Astrocyte (in vitro differentiated cells and primary cell): ENCODE results near the gene FAM131B. TPM values are rescaled to one million over a fixed set of nuclear protein-coding genes. Genes with fewer than 3 reads are reported as not detected.

ENCODE experiments used
- DNase-seq: peaks from one replicate; pipeline ENCODE4 v3.0.0-alpha.2; 2010; ENCODE audit warnings: low read depth
- FAIRE-seq: peaks from 2 replicates; lab custom pipeline; 2011; peaks lifted over from hg19 to GRCh38; lab: Jason Lieb, UNC
- H2AFZ ChIP-seq: 2 replicates; pipeline ENCODE4 v1.6.0; 2012; ENCODE audit warnings: low read depth, low read length, inconsistent platforms
- H3K27ac ChIP-seq: 2 replicates; pipeline ENCODE4 v1.5.1; 2011; ENCODE audit warnings: low read depth, low read length, inconsistent platforms
- H3K27me3 ChIP-seq: 2 replicates; pipeline ENCODE4 v1.6.0; 2011; ENCODE audit warnings: low read length, inconsistent platforms; ENCODE audit not compliant: insufficient read depth
- H3K36me3 ChIP-seq: 2 replicates; pipeline ENCODE4 v1.5.1; 2011; ENCODE audit warnings: low read length, inconsistent platforms; ENCODE audit not compliant: insufficient read depth
- H3K4me1 ChIP-seq: 2 replicates; pipeline ENCODE4 v1.5.1; 2011; ENCODE audit warnings: low read length, inconsistent platforms; ENCODE audit not compliant: insufficient read depth
- H3K4me2 ChIP-seq: 2 replicates; pipeline ENCODE4 v1.6.0; 2012; ENCODE audit warnings: low read length, inconsistent platforms
- H3K4me3 ChIP-seq: 2 replicates; pipeline ENCODE4 v1.5.1; 2011; ENCODE audit warnings: low read depth, mild to moderate bottlenecking, low read length, inconsistent platforms; ENCODE audit not compliant: insufficient read depth
- H3K79me2 ChIP-seq: 2 replicates; pipeline ENCODE4 v1.6.0; 2012; ENCODE audit warnings: mild to moderate bottlenecking, low read length, inconsistent platforms; ENCODE audit not compliant: insufficient read depth
- H3K9ac ChIP-seq: 2 replicates; pipeline ENCODE4 v1.6.0; 2012; ENCODE audit warnings: mild to moderate bottlenecking, low read length, inconsistent platforms
- H3K9me3 ChIP-seq: 2 replicates; pipeline ENCODE4 v1.5.1; 2012; ENCODE audit warnings: low read depth, mild to moderate bottlenecking, low read length, inconsistent platforms; ENCODE audit not compliant: insufficient read depth
- H4K20me1 ChIP-seq: 2 replicates; pipeline ENCODE4 v1.6.0; 2012; ENCODE audit warnings: low read length, inconsistent platforms; ENCODE audit not compliant: insufficient read depth
- H3K27ac Mint-ChIP-seq: one replicate; pipeline ENCODE4 v1.8.0; 2021; ENCODE audit warnings: mild to moderate bottlenecking, mixed read lengths; ENCODE audit not compliant: unreplicated experiment
- H3K27me3 Mint-ChIP-seq: one replicate; pipeline ENCODE4 v1.8.0; 2021; ENCODE audit warnings: low read depth, mixed read lengths; ENCODE audit not compliant: unreplicated experiment
- H3K36me3 Mint-ChIP-seq: one replicate; pipeline ENCODE4 v1.8.0; 2021; ENCODE audit warnings: low read depth, mixed read lengths; ENCODE audit not compliant: unreplicated experiment
- H3K4me1 Mint-ChIP-seq: one replicate; pipeline ENCODE4 v1.8.0; 2021; ENCODE audit warnings: low read depth, mixed read lengths; ENCODE audit not compliant: unreplicated experiment
- H3K4me3 Mint-ChIP-seq: one replicate; pipeline ENCODE4 v1.8.0; 2021; ENCODE audit warnings: mild to moderate bottlenecking, moderate library complexity, mixed read lengths; ENCODE audit not compliant: unreplicated experiment
- H3K9me3 Mint-ChIP-seq: one replicate; pipeline ENCODE4 v1.8.0; 2021; ENCODE audit warnings: mild to moderate bottlenecking, mixed read lengths; ENCODE audit not compliant: unreplicated experiment
- EZH2 ChIP-seq: IDR thresholded peaks from 2 replicates; pipeline ENCODE4 v1.6.1; 2012; ENCODE audit warnings: mild to moderate bottlenecking, low read length, inconsistent platforms; ENCODE audit not compliant: insufficient read depth
- total RNA-seq: library from RNA; stranded (reverse); gene quantifications from 2 replicates; pipeline ENCODE4 v1.2.1, GENCODE V29; 2021
- TF ChIP-seq, protein P1 (sequence below): IDR thresholded peaks from 2 replicates; pipeline ENCODE4 v1.5.1; 2011; ENCODE audit warnings: low read depth, mild to moderate bottlenecking, inconsistent platforms, low read length, moderate library complexity; ENCODE audit not compliant: insufficient read depth

FAM131B gene
- total RNA-seq, 1 donor from 2014 or later = 7.6 TPM

DNA sequence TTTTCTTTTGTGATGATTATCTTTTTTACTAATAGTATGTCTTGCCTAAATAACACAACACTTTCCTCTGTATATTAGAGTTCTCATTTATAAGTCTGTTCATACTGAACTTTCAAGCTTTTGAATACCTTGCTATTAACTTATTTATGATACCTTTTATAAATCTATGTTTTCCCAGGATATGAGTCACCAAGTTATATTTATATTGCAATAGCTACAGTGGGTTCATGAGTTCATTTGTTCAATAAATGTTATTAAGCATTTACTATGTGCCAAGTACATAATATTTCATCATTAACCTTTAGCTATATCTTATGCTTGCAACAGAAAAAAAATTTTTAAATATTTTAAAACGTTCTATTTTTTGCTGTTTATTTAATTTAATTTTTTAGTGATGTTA lies 28.3 kb downstream of the FAM131B start:
- peaks cover 16% of the 10 kb centered on the region for H3K27me3 Mint-ChIP-seq
- DNase-seq (no peak), FAIRE-seq (no peak)
- Histone ChIP-seq H3K4me3 (no peak overlapping the region), H3K9me3 (no peaks in the 10 kb centered on the region), H3K4me1 (peaks cover 4% of the 10 kb centered on the region), H3K4me2 (no peak overlapping the region), H3K27ac (no peak overlapping the region), H3K36me3 (no peaks in the 10 kb centered on the region), H3K9ac (no peak overlapping the region), H3K27me3 (peaks cover 10% of the 10 kb centered on the region), H2AFZ (no peak overlapping the region), H4K20me1 (no peaks in the 10 kb centered on the region), H3K79me2 (no peaks in the 10 kb centered on the region)
- TF ChIP-seq, protein P1, sequence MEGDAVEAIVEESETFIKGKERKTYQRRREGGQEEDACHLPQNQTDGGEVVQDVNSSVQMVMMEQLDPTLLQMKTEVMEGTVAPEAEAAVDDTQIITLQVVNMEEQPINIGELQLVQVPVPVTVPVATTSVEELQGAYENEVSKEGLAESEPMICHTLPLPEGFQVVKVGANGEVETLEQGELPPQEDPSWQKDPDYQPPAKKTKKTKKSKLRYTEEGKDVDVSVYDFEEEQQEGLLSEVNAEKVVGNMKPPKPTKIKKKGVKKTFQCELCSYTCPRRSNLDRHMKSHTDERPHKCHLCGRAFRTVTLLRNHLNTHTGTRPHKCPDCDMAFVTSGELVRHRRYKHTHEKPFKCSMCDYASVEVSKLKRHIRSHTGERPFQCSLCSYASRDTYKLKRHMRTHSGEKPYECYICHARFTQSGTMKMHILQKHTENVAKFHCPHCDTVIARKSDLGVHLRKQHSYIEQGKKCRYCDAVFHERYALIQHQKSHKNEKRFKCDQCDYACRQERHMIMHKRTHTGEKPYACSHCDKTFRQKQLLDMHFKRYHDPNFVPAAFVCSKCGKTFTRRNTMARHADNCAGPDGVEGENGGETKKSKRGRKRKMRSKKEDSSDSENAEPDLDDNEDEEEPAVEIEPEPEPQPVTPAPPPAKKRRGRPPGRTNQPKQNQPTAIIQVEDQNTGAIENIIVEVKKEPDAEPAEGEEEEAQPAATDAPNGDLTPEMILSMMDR = no peak
- TF ChIP-seq EZH2 = no peak
- no peak overlapping the region for H3K4me3 Mint-ChIP-seq
- no peaks in the 10 kb centered on the region for H3K9me3 Mint-ChIP-seq
- no peak overlapping the region for H3K27ac Mint-ChIP-seq
- no peaks in the 10 kb centered on the region for H3K36me3 Mint-ChIP-seq
- peaks cover 4% of the 10 kb centered on the region for H3K4me1 Mint-ChIP-seq

DNA sequence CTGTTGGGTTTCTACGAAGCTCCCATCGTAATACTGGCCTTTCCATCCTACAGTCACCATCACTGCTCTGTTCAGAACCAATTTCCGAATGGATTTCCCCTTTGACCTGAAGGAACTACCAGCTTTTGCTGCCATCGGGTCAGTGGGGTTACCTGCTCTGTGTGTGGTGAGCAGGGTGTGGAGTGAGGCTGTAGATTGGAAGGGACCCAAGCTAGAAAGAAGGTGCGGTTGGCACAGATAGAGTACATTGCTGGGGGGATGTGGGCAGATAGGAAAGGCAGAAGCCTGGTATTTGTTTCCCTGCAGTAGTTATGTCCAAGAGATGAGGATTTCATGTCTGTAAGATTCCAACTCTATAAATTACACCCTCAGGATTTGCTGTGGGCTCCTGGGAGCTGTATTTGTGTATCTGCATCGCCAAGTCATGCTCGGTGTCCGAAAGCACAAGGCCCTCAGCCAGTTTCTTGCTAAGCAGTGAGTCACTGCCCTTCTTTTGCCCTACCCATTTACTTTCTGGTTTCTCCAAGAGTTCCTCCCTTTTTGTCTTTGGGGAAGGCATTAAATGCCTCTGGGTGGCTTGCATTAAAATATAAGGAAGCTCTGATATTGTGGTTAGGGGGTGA lies 31.2 kb downstream of the FAM131B start:
- Mint-ChIP-seq H3K27me3 (peaks cover 4% of the 10 kb centered on the region), H3K27ac (no peak overlapping the region), H3K9me3 (no peaks in the 10 kb centered on the region), H3K36me3 (no peaks in the 10 kb centered on the region), H3K4me1 (peaks cover 4% of the 10 kb centered on the region), H3K4me3 (no peak overlapping the region)
- FAIRE-seq (peak; percentile 49), DNase-seq (peak; percentile 86)
- Histone ChIP-seq H3K9me3 (no peaks in the 10 kb centered on the region), H3K4me3 (no peak overlapping the region), H3K4me1 (peaks cover 4% of the 10 kb centered on the region), H3K27ac (peak overlapping the region; percentile 20), H3K9ac (no peak overlapping the region), H3K4me2 (peak overlapping the region; percentile 32), H3K27me3 (no peaks in the 10 kb centered on the region), H4K20me1 (no peaks in the 10 kb centered on the region), H2AFZ (no peak overlapping the region), H3K36me3 (no peaks in the 10 kb centered on the region), H3K79me2 (no peaks in the 10 kb centered on the region)
- TF ChIP-seq EZH2 = no peak
- TF ChIP-seq, protein P1 = no peak

DNA sequence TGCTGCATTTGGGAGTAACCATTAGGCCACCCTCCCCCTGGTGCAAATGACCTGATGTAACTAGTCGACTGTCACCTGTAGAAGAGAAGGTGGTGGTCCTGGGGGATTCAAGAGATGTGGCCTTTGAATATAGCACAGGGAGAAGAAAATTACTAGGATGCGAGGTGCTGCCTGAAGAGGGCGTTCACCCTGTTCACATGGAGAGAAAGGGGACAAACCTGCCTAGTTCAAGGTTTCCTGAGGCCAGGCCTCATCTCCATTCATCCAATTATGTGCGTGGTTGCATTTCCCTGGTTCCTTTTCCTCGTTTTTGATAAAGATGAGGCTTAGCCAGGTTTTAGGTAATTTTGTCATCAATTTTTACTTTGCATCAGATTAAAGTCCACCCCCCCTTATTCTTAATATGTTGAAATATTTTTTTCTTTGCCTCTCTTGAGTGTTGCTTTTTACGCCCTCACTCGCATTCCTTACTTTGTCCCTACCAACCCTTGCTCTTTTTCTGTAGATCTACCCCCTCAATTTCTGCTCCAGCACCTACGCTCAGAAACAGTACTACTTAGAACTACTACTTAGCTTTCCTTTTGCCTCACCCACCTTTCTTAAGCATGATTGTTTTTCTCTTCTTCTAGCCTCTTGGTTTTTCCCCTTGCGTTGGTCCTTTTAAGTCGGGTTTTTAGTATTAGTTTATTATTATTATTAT lies 32.9 kb downstream of the FAM131B start:
- Mint-ChIP-seq H3K27me3 (peaks cover 4% of the 10 kb centered on the region), H3K27ac (no peak overlapping the region), H3K9me3 (no peaks in the 10 kb centered on the region), H3K4me3 (no peak overlapping the region), H3K4me1 (peaks cover 4% of the 10 kb centered on the region), H3K36me3 (no peaks in the 10 kb centered on the region)
- no peak overlapping the region for H3K4me2 ChIP-seq
- H3K4me1 ChIP-seq = peaks cover 4% of the 10 kb centered on the region
- H3K4me3 ChIP-seq = no peak overlapping the region
- TF ChIP-seq, protein P1 = no peak
- no peak for TF ChIP-seq EZH2
- H3K9me3 ChIP-seq = no peaks in the 10 kb centered on the region
- H3K27me3 ChIP-seq = no peaks in the 10 kb centered on the region
- H4K20me1 ChIP-seq = no peaks in the 10 kb centered on the region
- H3K27ac ChIP-seq = no peak overlapping the region
- FAIRE-seq (no peak), DNase-seq (no peak)
- no peak overlapping the region for H2AFZ ChIP-seq
- H3K36me3 ChIP-seq = no peaks in the 10 kb centered on the region
- H3K79me2 ChIP-seq = no peaks in the 10 kb centered on the region
- no peak overlapping the region for H3K9ac ChIP-seq
